Astrocyte of the cerebellum (primary cell): ENCODE measurements around the gene IFNL4.

Source experiments
- DNase-seq: peaks from one replicate; pipeline ENCODE4 v3.0.0-alpha.2; 2011; ENCODE audit warnings: low read depth
- H3K4me3 ChIP-seq: 2 replicates; pipeline ENCODE4 v1.5.1; 2011; ENCODE audit warnings: mild to moderate bottlenecking, low read depth, low read length, moderate library complexity
- CTCF ChIP-seq: IDR thresholded peaks from 2 replicates; pipeline ENCODE4 v1.5.1; 2012; ENCODE audit warnings: low read length, low read depth, moderate library complexity, mild to moderate bottlenecking; ENCODE audit errors: missing control alignments
- in situ Hi-C: cut with HindIII; loops from 2 replicates; pipeline ENCODE4 v1.10.0; 2017; ENCODE audit warnings: low sequenced_read_pairs

IFNL4 gene

GRCh38 chr19:39200066-39200802 is 48.4 kb downstream of the IFNL4 start:
- no peak for DNase-seq
- in situ Hi-C loops, result no loop called here
- TF ChIP-seq CTCF, result no peak
- H3K4me3 ChIP-seq, result no peak overlapping the region

- in situ Hi-C loops, result no loop called here
- TF ChIP-seq CTCF, result no peak
- H3K4me3 ChIP-seq, result no peak overlapping the region
- DNase-seq, result no peak
Observed at GRCh38 chr19:39199025-39199424, 49.6 kb downstream of the IFNL4 start.

GRCh38 chr19:39197808-39198207 is 50.8 kb downstream of the IFNL4 start:
- no peak for TF ChIP-seq CTCF
- in situ Hi-C loops, result no loop called here
- DNase-seq, result no peak
- H3K4me3 ChIP-seq, result no peak overlapping the region

GRCh38 chr19:39196860-39197562 is 51.6 kb downstream of the IFNL4 start, which contains the start of gene NCCRP1:
NCCRP1 (plus strand) TSS chr19:39196964; CDS start chr19:39196983, 19 bp downstream.
- no peak within 1 kb of the TSS for H3K4me3 ChIP-seq
- in situ Hi-C loops, result no loop called here
- no peak for DNase-seq
- no peak for TF ChIP-seq CTCF

GRCh38 chr19:39196320-39196719 is 52.3 kb downstream of the IFNL4 start:
- no peak overlapping the region for H3K4me3 ChIP-seq
- no peak for TF ChIP-seq CTCF
- in situ Hi-C loops, result no loop called here
- no peak for DNase-seq
